Subcutaneous abdominal adipose tissue (tissue), 5 donors: ENCODE measurements around the gene FBXL19.
A peak's percentile ranks its signal among the peaks of the same experiment; 100 is the strongest.

Experiments used
- H3K27ac ChIP-seq: one replicate; pipeline ENCODE4 v1.7.0; 2013; ENCODE audit warnings: low read depth, mild to moderate bottlenecking, inconsistent platforms, low read length, moderate library complexity
- H3K27me3 ChIP-seq, 5 donors: one replicate each; pipeline ENCODE4 v1.7.0; 2013; ENCODE audit warnings: low read length in 5 of 5, inconsistent platforms in 1 of 5; ENCODE audit not compliant: control insufficient read depth in 5 of 5, insufficient read depth in 4 of 5
- H3K36me3 ChIP-seq, 5 donors: one replicate each; pipeline ENCODE4 v1.7.0; 2013; ENCODE audit warnings: low read length in 5 of 5; ENCODE audit not compliant: control insufficient read depth in 5 of 5, insufficient read depth in 5 of 5
- H3K4me1 ChIP-seq, 5 donors: one replicate each; pipeline ENCODE4 v1.7.0; 2013; ENCODE audit warnings: low read length in 5 of 5, mild to moderate bottlenecking in 3 of 5, moderate library complexity in 1 of 5; ENCODE audit not compliant: control insufficient read depth in 5 of 5, insufficient read depth in 5 of 5
- H3K4me3 ChIP-seq, 5 donors: one replicate each; pipeline ENCODE4 v1.7.0; 2013; ENCODE audit warnings: low read length in 5 of 5, low read depth in 1 of 5
- H3K9ac ChIP-seq, 5 donors: one replicate each; pipeline ENCODE4 v1.7.0; 2013; ENCODE audit warnings: low read length in 5 of 5, mild to moderate bottlenecking in 4 of 5, moderate library complexity in 3 of 5
- H3K9me3 ChIP-seq, 5 donors: one replicate each; pipeline ENCODE4 v1.7.0; 2013; ENCODE audit warnings: low read length in 5 of 5; ENCODE audit not compliant: control insufficient read depth in 5 of 5
- donor health status: healthy.
- donor health status: healthy.
- donor health status: healthy.
- donor health status: healthy.
- donor health status: healthy.

The FBXL19 gene

DNA sequence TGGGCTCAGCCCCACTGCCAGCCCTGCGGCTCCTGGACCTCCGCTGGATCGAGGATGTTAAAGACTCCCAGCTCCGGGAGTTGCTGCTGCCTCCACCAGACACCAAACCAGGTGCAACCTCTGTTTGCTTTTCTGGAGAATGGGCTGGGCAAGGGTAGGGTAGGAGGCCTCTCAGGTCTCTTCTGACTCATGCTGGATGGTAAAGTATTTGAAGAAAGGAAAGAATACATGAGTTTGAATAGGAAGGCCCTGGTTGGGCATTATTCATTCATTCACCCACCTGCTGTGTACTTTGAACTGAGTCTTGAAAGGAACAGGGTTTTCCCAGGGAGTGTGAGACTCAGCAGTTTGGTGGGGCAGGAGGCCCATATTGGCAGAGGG is 19.0 kb downstream of the FBXL19 start:
- Histone ChIP-seq H3K27ac (no peak overlapping the region), H3K9ac (peak overlapping the region in 1 of 5 donors; percentile 41), H3K4me3 (no peak overlapping the region), H3K36me3 (peaks cover 3 to 35% (median 19%) of the 10 kb centered on the region in 5 donors), H3K27me3 (no peaks in the 10 kb centered on the region), H3K9me3 (no peaks in the 10 kb centered on the region), H3K4me1 (peaks cover 2 to 14% (median 6%) of the 10 kb centered on the region in 5 donors)

DNA sequence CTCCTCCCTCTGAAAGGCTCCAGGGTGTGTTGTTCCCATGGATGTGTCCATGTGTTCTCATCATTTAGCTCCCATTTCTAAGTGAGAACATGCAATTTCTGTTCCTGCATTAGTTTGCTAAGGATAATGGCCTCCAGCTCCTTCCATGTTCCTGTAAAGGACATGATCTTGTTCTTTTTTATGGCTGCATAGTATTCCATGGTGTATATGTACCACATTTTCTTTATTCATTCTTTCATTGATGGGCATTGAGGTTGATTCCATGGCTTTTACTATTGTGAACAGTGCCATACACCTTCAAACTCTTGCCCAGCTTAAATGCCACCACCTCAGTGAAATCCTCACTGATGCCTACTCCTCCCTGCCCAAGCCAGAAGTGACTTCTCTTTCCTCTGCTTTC is 21.0 kb downstream of the FBXL19 start:
- H3K27me3 ChIP-seq = no peaks in the 10 kb centered on the region
- no peaks in the 10 kb centered on the region for H3K9me3 ChIP-seq
- H3K9ac ChIP-seq = no peak overlapping the region
- no peak overlapping the region for H3K4me3 ChIP-seq
- peaks cover 4 to 22% (median 9%) of the 10 kb centered on the region in 5 donors for H3K4me1 ChIP-seq
- H3K36me3 ChIP-seq = peaks cover 3 to 35% (median 19%) of the 10 kb centered on the region in 5 donors
- no peak overlapping the region for H3K27ac ChIP-seq

DNA sequence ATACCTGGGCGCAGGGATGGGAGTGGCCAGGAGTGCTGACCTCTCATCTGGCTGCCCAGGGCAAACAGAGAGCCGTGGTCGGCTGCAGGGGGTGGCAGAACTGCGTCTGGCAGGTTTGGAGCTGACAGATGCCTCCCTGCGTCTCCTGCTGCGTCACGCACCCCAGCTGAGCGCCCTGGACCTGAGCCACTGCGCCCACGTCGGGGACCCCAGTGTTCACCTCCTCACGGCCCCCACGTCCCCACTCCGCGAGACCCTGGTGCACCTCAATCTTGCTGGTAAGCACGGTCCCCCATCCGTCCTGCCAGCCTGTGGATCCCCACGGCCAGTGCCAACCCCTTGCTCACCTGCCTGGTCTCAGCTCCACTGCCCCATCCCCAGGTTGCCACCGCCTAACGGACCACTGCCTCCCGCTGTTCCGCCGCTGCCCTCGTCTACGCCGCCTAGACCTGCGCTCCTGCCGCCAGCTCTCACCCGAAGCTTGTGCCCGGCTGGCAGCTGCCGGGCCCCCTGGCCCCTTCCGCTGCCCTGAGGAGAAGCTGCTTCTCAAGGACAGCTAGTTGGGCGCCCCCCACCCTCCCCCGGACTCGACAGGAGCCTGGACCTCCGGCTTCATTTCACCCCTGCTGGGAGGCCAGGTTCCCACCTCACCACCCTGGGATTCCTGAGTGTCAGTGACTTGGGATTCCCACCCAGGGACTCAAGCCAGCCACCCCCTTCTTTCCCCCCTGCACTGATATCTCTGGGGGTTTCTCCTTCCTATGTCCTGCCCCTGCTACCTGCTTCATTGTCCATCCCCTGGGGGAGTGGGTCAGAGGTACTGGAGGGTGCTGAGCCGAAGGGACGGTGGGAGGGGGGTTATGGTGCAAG is 23.5 kb downstream of the FBXL19 start:
- Histone ChIP-seq H3K27ac (no peak overlapping the region), H3K36me3 (peaks cover 3 to 31% (median 17%) of the 10 kb centered on the region in 5 donors), H3K27me3 (no peaks in the 10 kb centered on the region), H3K9me3 (no peaks in the 10 kb centered on the region), H3K4me1 (peaks cover 5 to 43% (median 34%) of the 10 kb centered on the region in 5 donors), H3K9ac (no peak overlapping the region), H3K4me3 (no peak overlapping the region)

DNA sequence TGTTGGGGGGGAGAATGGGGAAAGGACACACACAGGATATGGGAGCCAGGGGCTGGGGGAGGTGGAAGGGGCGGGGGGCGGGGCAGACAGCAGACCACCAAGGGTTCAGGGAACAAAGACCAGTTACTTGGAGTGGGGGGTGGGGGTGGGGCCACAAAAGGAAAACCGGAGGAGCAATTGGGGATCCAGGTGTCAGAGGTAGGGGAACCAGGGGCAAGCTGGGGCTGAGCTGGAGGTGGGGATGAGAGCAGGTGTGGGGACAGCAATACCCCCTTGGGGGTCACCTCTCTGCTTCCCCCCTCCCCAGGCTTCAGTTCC is 24.1 kb downstream of the FBXL19 start:
- Histone ChIP-seq H3K27ac (no peak overlapping the region), H3K9ac (peak overlapping the region in 1 of 5 donors; percentile 17), H3K27me3 (no peaks in the 10 kb centered on the region), H3K4me3 (no peak overlapping the region), H3K36me3 (peaks cover 3 to 30% (median 17%) of the 10 kb centered on the region in 5 donors), H3K4me1 (peaks cover 5 to 42% (median 32%) of the 10 kb centered on the region in 5 donors), H3K9me3 (no peaks in the 10 kb centered on the region)

DNA sequence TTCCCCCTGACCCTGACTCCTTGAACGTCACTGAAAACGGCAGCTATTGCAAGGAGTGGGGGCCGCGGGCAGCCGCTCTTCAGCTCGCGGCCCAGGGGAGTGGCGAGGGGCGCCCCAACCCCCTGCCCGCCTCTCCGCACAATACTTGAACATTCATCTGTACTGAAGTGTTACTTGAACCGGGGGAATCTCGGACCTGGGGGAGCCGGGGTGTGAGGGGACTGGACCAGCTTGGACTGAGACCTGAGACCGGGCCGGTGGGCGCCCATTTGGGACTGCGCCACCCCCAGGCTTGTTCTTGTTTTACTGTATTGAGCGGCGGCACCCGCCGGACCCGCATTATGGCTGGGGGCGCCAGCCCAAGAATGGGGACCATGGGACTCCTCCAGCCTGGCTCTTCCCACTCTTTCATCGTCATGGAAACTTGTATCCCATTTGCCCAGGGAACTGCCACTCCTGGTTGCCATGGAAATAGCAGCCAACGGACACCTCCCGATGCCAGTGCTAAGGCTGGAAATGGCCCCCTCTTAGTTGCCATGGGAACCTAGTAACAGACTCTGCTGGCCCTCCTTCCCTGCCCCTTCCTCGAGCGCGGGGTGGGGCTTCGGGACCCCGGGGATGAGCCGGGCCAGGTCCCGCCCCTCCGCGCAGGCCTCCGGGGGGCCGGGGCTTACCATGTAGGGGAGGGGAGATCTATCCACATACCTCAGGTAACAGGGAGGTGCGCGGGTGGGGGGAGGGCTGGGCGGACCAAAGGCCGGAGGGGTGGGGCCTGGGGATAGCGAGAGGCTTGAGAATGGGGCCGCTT is 24.7 kb downstream of the FBXL19 start:
- peak overlapping the region in 2 of 5 donors; percentile 76 to 83 for H3K9ac ChIP-seq

DNA sequence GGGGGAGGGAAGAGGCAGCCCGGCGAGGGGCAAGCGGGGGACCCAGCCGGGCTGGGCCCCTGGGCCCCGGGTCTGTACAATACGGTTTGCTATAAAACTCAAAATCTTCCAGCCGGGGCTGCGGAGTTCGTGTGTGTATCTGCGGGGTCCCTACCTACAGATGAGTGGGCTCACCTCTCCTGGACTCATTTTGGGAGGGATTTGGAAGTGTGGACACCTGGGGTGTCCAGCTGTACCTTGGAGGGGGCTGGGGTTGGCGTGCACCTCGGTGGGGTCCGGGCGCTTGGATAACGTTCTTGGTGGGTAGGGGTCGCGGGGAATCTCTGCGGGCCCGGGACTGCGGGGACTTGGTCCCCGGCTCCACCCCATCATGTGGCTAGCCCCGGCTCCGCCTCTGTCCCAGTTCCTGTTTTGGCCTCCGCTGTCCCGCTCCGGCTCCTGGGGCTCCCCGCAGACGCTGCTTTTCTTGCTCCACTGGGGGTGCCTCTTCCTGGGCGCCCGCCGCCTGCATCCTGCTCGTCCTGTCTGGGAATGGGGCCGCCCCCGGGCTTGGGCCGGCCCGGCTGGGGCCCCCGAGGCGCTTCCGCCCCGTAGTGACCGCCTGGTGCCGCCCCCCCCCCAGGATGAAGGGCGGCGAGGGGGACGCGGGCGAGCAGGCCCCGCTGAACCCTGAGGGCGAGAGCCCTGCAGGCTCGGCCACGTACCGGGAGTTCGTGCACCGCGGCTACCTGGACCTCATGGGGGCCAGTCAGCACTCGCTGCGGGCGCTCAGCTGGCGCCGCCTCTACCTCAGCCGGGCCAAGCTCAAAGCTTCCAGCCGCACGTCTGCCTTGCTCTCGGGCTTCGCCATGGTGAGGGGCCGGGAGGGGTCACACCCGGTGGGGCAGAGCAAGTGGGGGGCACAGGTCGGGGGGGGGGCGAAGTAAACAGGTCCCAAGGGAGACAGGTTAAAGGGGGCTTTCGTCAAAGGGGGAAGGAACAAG is 25.6 kb downstream of the FBXL19 start, which contains the start of gene ORAI3:
Gene ORAI3 (plus strand): TSS at position 402 of the 983 bp plus-strand sequence. CDS start 222 bp downstream, at position 624.
- Histone ChIP-seq H3K9me3 (no peaks in the 10 kb centered on the region), H3K4me1 (peaks cover 8 to 53% (median 40%) of the 10 kb centered on the region in 5 donors), H3K27me3 (no peaks in the 10 kb centered on the region), H3K36me3 (peaks cover 3 to 28% (median 11%) of the 10 kb centered on the region in 5 donors), H3K4me3 (peak within 1 kb of the TSS; percentile 71 to 96 (median 81)), H3K27ac (peak within 1 kb of the TSS; percentile 72), H3K9ac (peak within 1 kb of the TSS; percentile 39 to 83 (median 76))

More for the DNA sequence above, 24.7 kb downstream of the FBXL19 start:
- H3K4me1 ChIP-seq = peaks cover 5 to 44% (median 32%) of the 10 kb centered on the region in 5 donors
- peak overlapping the region; percentile 13 to 82 (median 72) for H3K4me3 ChIP-seq
- H3K36me3 ChIP-seq = peaks cover 3 to 26% (median 14%) of the 10 kb centered on the region in 5 donors
- no peaks in the 10 kb centered on the region for H3K9me3 ChIP-seq
- H3K27me3 ChIP-seq = no peaks in the 10 kb centered on the region
- peak overlapping the region; percentile 72 for H3K27ac ChIP-seq

DNA sequence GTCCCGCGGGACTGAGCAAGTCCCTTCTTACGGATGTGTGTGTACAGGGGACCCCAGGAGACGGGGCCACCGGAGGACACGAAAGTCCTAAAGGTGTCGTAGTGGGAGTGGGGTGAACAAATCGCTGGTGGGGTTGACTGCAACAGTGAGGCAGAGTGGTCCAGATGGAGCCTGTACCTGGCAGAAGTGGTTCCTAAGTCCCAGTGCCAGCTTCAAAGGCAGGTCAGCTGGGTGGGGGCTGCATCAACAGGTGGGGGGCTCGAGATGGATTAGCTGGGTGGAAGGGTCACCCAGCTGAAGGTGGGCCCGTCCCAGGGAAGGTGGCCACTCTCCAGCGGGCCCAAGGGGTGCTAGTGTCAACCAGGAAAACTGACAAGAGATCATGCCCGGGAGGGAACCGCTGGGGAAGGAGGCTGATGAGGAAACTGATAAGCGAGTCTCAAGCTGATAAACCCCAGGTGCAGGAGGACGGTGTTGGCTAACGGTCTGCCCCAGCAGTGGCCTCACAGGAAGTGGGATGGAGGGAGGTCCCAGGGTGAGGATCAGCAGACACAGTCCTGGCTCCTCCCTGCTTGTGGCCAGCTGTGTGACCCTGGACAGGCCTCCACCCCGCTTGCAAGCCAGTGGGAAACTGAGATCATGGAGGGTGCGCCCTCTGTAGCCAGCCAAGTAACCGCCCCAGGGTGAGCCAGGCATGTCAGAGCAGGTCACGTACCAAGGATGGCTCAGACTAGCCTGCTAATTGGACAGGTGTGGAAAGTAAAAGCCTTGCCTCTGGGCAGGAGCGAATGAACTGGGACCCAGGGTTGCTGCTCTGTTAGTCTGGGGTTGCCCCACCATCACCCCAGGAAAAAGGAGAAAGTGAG is 26.5 kb downstream of the FBXL19 start:
- H3K9ac ChIP-seq = peak overlapping the region; percentile 39 to 83 (median 76)
- peak overlapping the region; percentile 72 for H3K27ac ChIP-seq
- H3K4me3 ChIP-seq = peak overlapping the region; percentile 71 to 96 (median 81)
- H3K4me1 ChIP-seq = peaks cover 8 to 55% (median 46%) of the 10 kb centered on the region in 5 donors
- no peaks in the 10 kb centered on the region for H3K9me3 ChIP-seq
- H3K36me3 ChIP-seq = peaks cover 0 to 21% (median 8%) of the 10 kb centered on the region in 5 donors
- H3K27me3 ChIP-seq = no peaks in the 10 kb centered on the region

DNA sequence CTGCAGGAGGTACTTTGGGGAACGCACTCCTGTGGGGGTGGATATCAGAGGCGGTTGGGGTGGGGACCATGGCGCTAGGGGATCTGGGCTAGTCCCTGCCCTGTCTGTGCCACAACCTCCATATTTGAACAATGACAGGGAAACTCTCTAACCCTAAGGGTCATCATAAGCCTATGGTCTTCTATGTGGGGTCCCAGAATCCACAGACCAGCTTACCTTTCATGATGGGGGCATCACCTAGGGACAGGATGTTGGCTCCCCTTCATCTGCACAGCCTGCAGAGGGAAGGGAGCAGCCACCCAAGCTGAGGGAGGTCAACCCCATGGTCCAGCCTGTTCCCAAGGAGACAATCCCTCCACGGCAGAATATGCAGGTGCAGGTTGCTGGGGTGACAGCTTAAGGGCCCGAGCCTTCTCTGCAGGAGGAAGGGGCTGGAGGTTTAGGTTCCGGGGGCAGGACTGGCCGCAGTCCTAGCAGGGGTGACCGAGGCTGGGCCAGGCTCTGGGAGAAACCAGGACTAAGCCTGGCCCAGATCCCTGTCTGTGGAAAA is 27.2 kb downstream of the FBXL19 start:
- H3K36me3 ChIP-seq = peaks cover 0 to 18% (median 8%) of the 10 kb centered on the region in 5 donors
- H3K9me3 ChIP-seq = no peaks in the 10 kb centered on the region
- H3K27ac ChIP-seq = peak overlapping the region; percentile 72
- H3K4me3 ChIP-seq = peak overlapping the region; percentile 71 to 96 (median 81)
- no peaks in the 10 kb centered on the region for H3K27me3 ChIP-seq
- peak overlapping the region in 3 of 5 donors; percentile 76 to 83 (median 83) for H3K9ac ChIP-seq
- H3K4me1 ChIP-seq = peaks cover 8 to 55% (median 46%) of the 10 kb centered on the region in 5 donors
